Measurements from ENCODE around the gene SS18. TPM values are rescaled to one million over a fixed set of nuclear protein-coding genes. Genes with fewer than 3 reads are reported as not detected.

SS18 gene
- total RNA-seq, 3 donors from 2014 or later: 56.7 to 62.9 (median 59.3) TPM

Other genes starting within 250 kb of the SS18 start
- 1 to 10 TPM in 2 of 3 donors, under 1 TPM in 1; 0.87 to 2.1 (median 1.0) TPM for gene PSMA8, start 43.3 kb upstream of the SS18 start, total RNA-seq
- 10 to 100 TPM; 22.5 to 27.2 (median 23.0) TPM for gene TAF4B, start 135.8 kb upstream of the SS18 start, total RNA-seq

Measured in activated T-cell treated with anti-CD3 and anti-CD28 coated beads, Interleukin-2, amount 50 U/mL, for 4 hours (primary cell).